GM23338 (cell line): Measurements from ENCODE around the gene PANK4.

Experiments
- CREB1 ChIP-seq: fragments of 250-450 bp; sonication (Bioruptor Pico); IDR thresholded peaks from 2 replicates; pipeline ENCODE4 v1.5.0; 2020; ENCODE audit warnings: low read depth, mild to moderate bottlenecking, moderate library complexity
- CTCF ChIP-seq, 2 experiments: fragments of 200-600 bp in 1 of 2; sonication (generic) in 1 of 2; conservative IDR thresholded peaks; 2 replicates each; pipeline versions ENCODE4 v1.5.1 to v1.6.1; 2016 to 2017; ENCODE audit warnings: antibody characterized with exemption in 2 of 2, low read depth in 2 of 2, mild to moderate bottlenecking in 2 of 2, moderate library complexity in 1 of 2
- ETS1 ChIP-seq: IDR thresholded peaks from 2 replicates; pipeline ENCODE4 v1.6.1; 2016; ENCODE audit warnings: antibody characterized with exemption
- EZH2 ChIP-seq: fragments of 200-600 bp; sonication (generic); IDR thresholded peaks from one replicate; pipeline ENCODE4 v1.8.0; 2017; ENCODE audit warnings: antibody characterized with exemption, mild to moderate bottlenecking, low read depth; ENCODE audit not compliant: unreplicated experiment
- EZH2phosphoT487 ChIP-seq: fragments of 200-600 bp; sonication (generic); IDR thresholded peaks from one replicate; pipeline ENCODE4 v1.8.1; 2018; ENCODE audit warnings: antibody characterized with exemption; ENCODE audit not compliant: unreplicated experiment
- JUNB ChIP-seq: IDR thresholded peaks from one replicate; pipeline ENCODE4 v1.6.1; 2016; ENCODE audit warnings: antibody characterized with exemption; ENCODE audit not compliant: unreplicated experiment
- POLR2AphosphoS5 ChIP-seq: IDR thresholded peaks from 2 replicates; pipeline ENCODE4 v1.6.1; 2016; ENCODE audit warnings: antibody characterized with exemption, low read depth
- REST ChIP-seq: IDR thresholded peaks from one replicate; pipeline ENCODE4 v1.6.1; 2018; ENCODE audit warnings: antibody characterized with exemption; ENCODE audit not compliant: unreplicated experiment
- STAT1 ChIP-seq: IDR thresholded peaks from one replicate; pipeline ENCODE4 v1.6.1; 2016; ENCODE audit warnings: antibody characterized with exemption; ENCODE audit not compliant: unreplicated experiment

- TF ChIP-seq POLR2AphosphoS5: no peak
- no peak for TF ChIP-seq CTCF (conservative IDR thresholded peaks at IDR 0.05; ENCODE audit: low read depth in 2 of 2)
- no peak for TF ChIP-seq CREB1 (CRISPR knock-in tag)
- no peak for TF ChIP-seq JUNB
- no peak for TF ChIP-seq EZH2phosphoT487
- TF ChIP-seq REST: no peak
- no peak for TF ChIP-seq EZH2
- no peak for TF ChIP-seq ETS1
- no peak for TF ChIP-seq STAT1
These were observed 21.5 kb downstream of the PANK4 start for GRCh38 chr1:2504949-2505272.
